Thoracic aorta (tissue), 2 donors: ENCODE data around the gene XYLT1. TPM values are rescaled to one million over a fixed set of nuclear protein-coding genes. Genes with fewer than 3 reads are reported as not detected.

ENCODE experiments used
- ATAC-seq: fragments of 150-250 bp; one replicate; pipeline ENCODE4 v1.8.0; 2017; ENCODE audit warnings: low read depth; ENCODE audit not compliant: insufficient number of reproducible peaks, low FRiP score
- DNase-seq: peaks from one replicate; pipeline ENCODE4 v3.0.0-alpha.2; 2020; ENCODE audit warnings: low spot score
- H3K27ac ChIP-seq, 2 donors: fragments of 200-600 bp; sonication (generic); 1 replicate in 1 of 2; 2 replicates in 1 of 2; pipeline ENCODE4 v1.5.1; 2016; ENCODE audit warnings: mild to moderate bottlenecking in 2 of 2, moderate library complexity in 2 of 2
- H3K27me3 ChIP-seq: fragments of 200-600 bp; sonication (generic); replicated peaks from 2 replicates; pipeline ENCODE4 v1.6.0; 2016; ENCODE audit warnings: mild to moderate bottlenecking; ENCODE audit not compliant: insufficient read depth
- H3K36me3 ChIP-seq: fragments of 200-600 bp; sonication (generic); one replicate; pipeline ENCODE4 v1.5.1; 2016
- H3K4me1 ChIP-seq, 2 donors: fragments of 200-600 bp; sonication (generic); 1 replicate in 1 of 2; 2 replicates in 1 of 2; pipeline versions ENCODE4 v1.5.1 to v1.6.0; 2016; ENCODE audit warnings: low read depth in 2 of 2, mild to moderate bottlenecking in 1 of 2; ENCODE audit not compliant: control insufficient read depth in 1 of 2
- H3K4me3 ChIP-seq: fragments of 200-600 bp; sonication (generic); 2 replicates; pipeline ENCODE4 v1.5.1; 2016; ENCODE audit warnings: mild to moderate bottlenecking
- H3K9me3 ChIP-seq: fragments of 200-600 bp; sonication (generic); 2 replicates; pipeline ENCODE4 v1.5.1; 2016
- total RNA-seq, 2 donors: library from RNA; depleted of rRNA; stranded (reverse); fragments of >200 nt; gene quantifications; one replicate each; pipeline versions ENCODE4 v1.1.0 to v1.2.3, GENCODE V29; 2016
- TF ChIP-seq, protein P1 (sequence below): fragments of 200-600 bp; sonication (generic); IDR thresholded peaks from one replicate; pipeline ENCODE4 v1.5.1; 2019; ENCODE audit warnings: antibody characterized with exemption

The XYLT1 gene
- total RNA-seq, 2 donors from 2014 or later, result 13.1 to 22.5 TPM

DNA sequence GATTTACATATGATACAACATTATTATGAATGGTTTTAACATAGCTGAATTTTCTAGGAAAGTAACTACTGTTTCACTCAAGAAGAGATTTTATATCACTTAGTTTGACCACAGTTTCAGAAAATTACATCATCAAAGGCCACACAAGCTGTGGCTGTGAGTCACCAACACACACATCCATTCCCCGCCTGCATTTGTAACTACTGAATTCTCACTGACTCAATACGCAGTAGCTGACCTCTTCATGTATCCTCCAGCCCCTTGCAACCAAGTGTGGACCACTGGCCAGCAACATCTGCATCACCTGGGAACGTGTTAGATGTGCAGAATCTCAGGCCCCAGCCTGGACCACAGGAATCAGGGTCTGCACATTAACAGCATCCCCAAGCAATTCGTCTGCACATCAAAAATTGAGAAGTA lies 197.6 kb downstream of the XYLT1 start:
- peaks cover 5 to 19% of the 10 kb centered on the region in 2 donors for H3K4me1 ChIP-seq
- H3K36me3 ChIP-seq, result no peaks in the 10 kb centered on the region
- ATAC-seq, result no peak
- TF ChIP-seq, protein P1, sequence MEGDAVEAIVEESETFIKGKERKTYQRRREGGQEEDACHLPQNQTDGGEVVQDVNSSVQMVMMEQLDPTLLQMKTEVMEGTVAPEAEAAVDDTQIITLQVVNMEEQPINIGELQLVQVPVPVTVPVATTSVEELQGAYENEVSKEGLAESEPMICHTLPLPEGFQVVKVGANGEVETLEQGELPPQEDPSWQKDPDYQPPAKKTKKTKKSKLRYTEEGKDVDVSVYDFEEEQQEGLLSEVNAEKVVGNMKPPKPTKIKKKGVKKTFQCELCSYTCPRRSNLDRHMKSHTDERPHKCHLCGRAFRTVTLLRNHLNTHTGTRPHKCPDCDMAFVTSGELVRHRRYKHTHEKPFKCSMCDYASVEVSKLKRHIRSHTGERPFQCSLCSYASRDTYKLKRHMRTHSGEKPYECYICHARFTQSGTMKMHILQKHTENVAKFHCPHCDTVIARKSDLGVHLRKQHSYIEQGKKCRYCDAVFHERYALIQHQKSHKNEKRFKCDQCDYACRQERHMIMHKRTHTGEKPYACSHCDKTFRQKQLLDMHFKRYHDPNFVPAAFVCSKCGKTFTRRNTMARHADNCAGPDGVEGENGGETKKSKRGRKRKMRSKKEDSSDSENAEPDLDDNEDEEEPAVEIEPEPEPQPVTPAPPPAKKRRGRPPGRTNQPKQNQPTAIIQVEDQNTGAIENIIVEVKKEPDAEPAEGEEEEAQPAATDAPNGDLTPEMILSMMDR, result no peak
- H3K9me3 ChIP-seq, result no peaks in the 10 kb centered on the region
- no peak for DNase-seq
- no peak overlapping the region for H3K27ac ChIP-seq
- no peak overlapping the region for H3K4me3 ChIP-seq
- H3K27me3 ChIP-seq, result no peaks in the 10 kb centered on the region

- no peaks in the 10 kb centered on the region for H3K36me3 ChIP-seq
- no peaks in the 10 kb centered on the region for H3K27me3 ChIP-seq
- H3K4me3 ChIP-seq, result no peak overlapping the region
- DNase-seq (no peak), ATAC-seq (no peak)
- no peaks in the 10 kb centered on the region for H3K9me3 ChIP-seq
- TF ChIP-seq, protein P1, result no peak
- no peak overlapping the region for H3K27ac ChIP-seq
- H3K4me1 ChIP-seq, result peaks cover 5 to 19% of the 10 kb centered on the region in 2 donors
Observed at GRCh38 chr16:17272716-17273115, 198.0 kb downstream of the XYLT1 start.

- Histone ChIP-seq H3K27ac (no peak overlapping the region), H3K9me3 (no peaks in the 10 kb centered on the region), H3K4me1 (peaks cover 5 to 19% of the 10 kb centered on the region in 2 donors), H3K27me3 (no peaks in the 10 kb centered on the region), H3K4me3 (no peak overlapping the region), H3K36me3 (no peaks in the 10 kb centered on the region)
- ATAC-seq (no peak), DNase-seq (peak; percentile 31)
- TF ChIP-seq, protein P1, result no peak
Observed at GRCh38 chr16:17271687-17272086, 199.1 kb downstream of the XYLT1 start.

DNA sequence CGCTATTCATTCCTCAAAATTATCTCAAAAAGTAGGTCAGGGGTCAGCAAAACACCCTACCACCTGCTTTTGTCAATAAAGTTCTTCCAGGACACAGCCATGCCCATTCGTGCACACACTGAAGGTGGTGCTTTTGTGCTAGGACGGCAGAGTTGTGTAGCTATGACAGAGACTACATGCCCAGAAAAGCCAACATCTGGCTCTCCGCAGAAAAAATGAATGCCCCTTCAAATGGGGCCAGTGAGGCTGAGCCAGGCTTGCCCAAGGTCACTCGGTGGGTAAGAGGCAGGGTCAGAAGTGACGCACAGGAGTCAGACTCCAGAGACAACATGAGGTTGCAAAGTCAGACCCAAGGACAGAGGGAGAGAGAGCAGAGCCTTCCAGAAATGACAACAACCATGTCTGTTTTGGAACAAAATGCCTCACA lies 200.1 kb downstream of the XYLT1 start:
- TF ChIP-seq, protein P1, result no peak
- no peaks in the 10 kb centered on the region for H3K27me3 ChIP-seq
- no peak for DNase-seq
- no peak overlapping the region for H3K27ac ChIP-seq
- no peak overlapping the region for H3K4me3 ChIP-seq
- no peak for ATAC-seq
- H3K9me3 ChIP-seq, result no peaks in the 10 kb centered on the region
- H3K36me3 ChIP-seq, result no peaks in the 10 kb centered on the region
- H3K4me1 ChIP-seq, result peaks cover 5 to 19% of the 10 kb centered on the region in 2 donors

DNA sequence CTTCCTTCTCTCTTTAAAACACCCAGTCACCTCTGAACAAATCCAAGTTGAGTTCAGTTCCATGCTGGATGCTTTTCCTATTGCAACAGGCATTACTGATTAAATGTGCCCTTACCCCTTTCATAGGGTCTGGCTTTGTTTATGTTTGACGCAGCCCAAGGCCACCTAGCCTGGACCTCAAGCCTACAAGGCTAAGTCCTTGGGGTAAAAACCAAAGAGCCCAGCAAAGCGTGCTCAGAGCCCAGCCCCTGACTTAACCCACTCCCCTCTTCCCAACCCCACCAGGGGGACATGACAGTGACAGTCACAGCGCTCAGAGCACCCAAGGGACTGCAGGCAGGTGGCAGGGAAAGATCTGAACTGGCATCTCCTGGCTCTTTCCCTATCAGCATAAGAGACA lies 200.6 kb downstream of the XYLT1 start:
- H3K27me3 ChIP-seq, result no peaks in the 10 kb centered on the region
- H3K4me3 ChIP-seq, result no peak overlapping the region
- no peak for DNase-seq
- H3K9me3 ChIP-seq, result no peaks in the 10 kb centered on the region
- no peak overlapping the region for H3K27ac ChIP-seq
- TF ChIP-seq, protein P1, result no peak
- H3K36me3 ChIP-seq, result no peaks in the 10 kb centered on the region
- peaks cover 5 to 19% of the 10 kb centered on the region in 2 donors for H3K4me1 ChIP-seq
- no peak for ATAC-seq
